ENCODE results near the gene DNAJC12. TPM values are rescaled to one million over a fixed set of nuclear protein-coding genes. Genes with fewer than 3 reads are reported as not detected.

DNAJC12 gene
- total and polyA plus RNA-seq, 4 donors: 1.2 to 6.4 (median 1.5) TPM

GRCh38 chr10:67861750-67862432 is 23.9 kb upstream of the DNAJC12 start:
- no peak for ATAC-seq (ENCODE audit: insufficient read depth, low FRiP score)
- no peaks in the 10 kb centered on the region for H3K36me3 ChIP-seq (ENCODE audit: control insufficient read depth in 4 of 4, insufficient read depth in 4 of 4, low read length in 4 of 4)
- H3K9ac ChIP-seq (ENCODE audit: insufficient read depth in 1 of 2, low read length in 2 of 2): no peak overlapping the region
- H3K27ac ChIP-seq (ENCODE audit: low read depth in 1 of 2, low read length in 1 of 2): no peak overlapping the region
- H3K4me1 ChIP-seq (ENCODE audit: control insufficient read depth in 5 of 5, insufficient read depth in 5 of 5, low read length in 5 of 5): no peaks in the 10 kb centered on the region
- H3K4me3 ChIP-seq: no peak overlapping the region
- DNase-seq: no peak
- H3K9me3 ChIP-seq (ENCODE audit: control insufficient read depth in 4 of 4, insufficient read depth in 3 of 4, low read length in 3 of 4): no peaks in the 10 kb centered on the region
- WGBS, 2 donors: 76 to 78% methylated on average over 4 of the region's 4 CpGs
- no peaks in the 10 kb centered on the region for H3K27me3 ChIP-seq (ENCODE audit: control insufficient read depth in 3 of 3, insufficient read depth in 3 of 3, low read length in 2 of 3)
- TF ChIP-seq CTCF (IDR thresholded peaks at IDR 0.05; ENCODE audit: control extremely low read depth, extremely low read depth): no peak

- H3K36me3 ChIP-seq (ENCODE audit: control insufficient read depth in 4 of 4, insufficient read depth in 4 of 4, low read length in 4 of 4): no peaks in the 10 kb centered on the region
- no peaks in the 10 kb centered on the region for H3K27me3 ChIP-seq (ENCODE audit: control insufficient read depth in 3 of 3, insufficient read depth in 3 of 3, low read length in 2 of 3)
- H3K4me1 ChIP-seq (ENCODE audit: control insufficient read depth in 5 of 5, insufficient read depth in 5 of 5, low read length in 5 of 5): no peaks in the 10 kb centered on the region
- no peak for DNase-seq
- no peak overlapping the region for H3K9ac ChIP-seq (ENCODE audit: insufficient read depth in 1 of 2, low read length in 2 of 2)
- WGBS, 2 donors: 92 to 95% methylated on average over 2 of the region's 2 CpGs
- H3K9me3 ChIP-seq (ENCODE audit: control insufficient read depth in 4 of 4, insufficient read depth in 3 of 4, low read length in 3 of 4): no peaks in the 10 kb centered on the region
- no peak overlapping the region for H3K4me3 ChIP-seq
- TF ChIP-seq CTCF (IDR thresholded peaks at IDR 0.05; ENCODE audit: control extremely low read depth, extremely low read depth): no peak
- no peak for ATAC-seq (ENCODE audit: insufficient read depth, low FRiP score)
- no peak overlapping the region for H3K27ac ChIP-seq (ENCODE audit: low read depth in 1 of 2, low read length in 1 of 2)
These were observed 21.0 kb upstream of the DNAJC12 start for GRCh38 chr10:67858971-67859370.

GRCh38 chr10:67853512-67853911 is 15.5 kb upstream of the DNAJC12 start:
- Histone ChIP-seq H3K27ac (ENCODE audit: low read depth in 1 of 2, low read length in 1 of 2) (no peak overlapping the region), H3K4me1 (ENCODE audit: control insufficient read depth in 5 of 5, insufficient read depth in 5 of 5, low read length in 5 of 5) (peaks cover 0 to 4% (median 3%) of the 10 kb centered on the region in 5 donors), H3K27me3 (ENCODE audit: control insufficient read depth in 3 of 3, insufficient read depth in 3 of 3, low read length in 2 of 3) (no peaks in the 10 kb centered on the region), H3K4me3 (no peak overlapping the region), H3K9ac (ENCODE audit: insufficient read depth in 1 of 2, low read length in 2 of 2) (no peak overlapping the region), H3K36me3 (ENCODE audit: control insufficient read depth in 4 of 4, insufficient read depth in 4 of 4, low read length in 4 of 4) (peaks cover 0 to 3% (median 0%) of the 10 kb centered on the region in 4 donors), H3K9me3 (ENCODE audit: control insufficient read depth in 4 of 4, insufficient read depth in 3 of 4, low read length in 3 of 4) (no peaks in the 10 kb centered on the region)
- no peak for TF ChIP-seq CTCF (IDR thresholded peaks at IDR 0.05; ENCODE audit: control extremely low read depth, extremely low read depth)
- ATAC-seq (ENCODE audit: insufficient read depth, low FRiP score) (no peak), DNase-seq (no peak)
- 83 to 89% methylated on average over 3 of the region's 3 CpGs for WGBS, 2 donors

GRCh38 chr10:67852761-67853160 is 14.8 kb upstream of the DNAJC12 start:
- DNase-seq: peak; percentile 28 to 48 (median 36)
- no peak overlapping the region for H3K9ac ChIP-seq (ENCODE audit: insufficient read depth in 1 of 2, low read length in 2 of 2)
- no peak for TF ChIP-seq CTCF (IDR thresholded peaks at IDR 0.05; ENCODE audit: control extremely low read depth, extremely low read depth)
- H3K4me3 ChIP-seq: no peak overlapping the region
- peaks cover 0 to 3% (median 0%) of the 10 kb centered on the region in 4 donors for H3K36me3 ChIP-seq (ENCODE audit: control insufficient read depth in 4 of 4, insufficient read depth in 4 of 4, low read length in 4 of 4)
- no peak for ATAC-seq (ENCODE audit: insufficient read depth, low FRiP score)
- H3K4me1 ChIP-seq (ENCODE audit: control insufficient read depth in 5 of 5, insufficient read depth in 5 of 5, low read length in 5 of 5): peaks cover 0 to 4% (median 3%) of the 10 kb centered on the region in 5 donors
- no peaks in the 10 kb centered on the region for H3K27me3 ChIP-seq (ENCODE audit: control insufficient read depth in 3 of 3, insufficient read depth in 3 of 3, low read length in 2 of 3)
- no peak overlapping the region for H3K27ac ChIP-seq (ENCODE audit: low read depth in 1 of 2, low read length in 1 of 2)
- no peaks in the 10 kb centered on the region for H3K9me3 ChIP-seq (ENCODE audit: control insufficient read depth in 4 of 4, insufficient read depth in 3 of 4, low read length in 3 of 4)
- WGBS, 2 donors: 73 to 76% methylated on average over 5 of the region's 5 CpGs

Measured in lung (tissue), 12 donors.